Neuron (in vitro differentiated cells): ENCODE data around the gene CAMSAP2.

ENCODE experiments used
- H2AFZ ChIP-seq: one replicate; pipeline ENCODE4 v1.6.1; 2013; ENCODE audit warnings: low read depth, mild to moderate bottlenecking, inconsistent platforms, low read length, moderate library complexity
- H3K27me3 ChIP-seq: one replicate; pipeline ENCODE4 v1.6.1; 2013; ENCODE audit warnings: low read length; ENCODE audit not compliant: insufficient read depth
- H3K36me3 ChIP-seq: one replicate; pipeline ENCODE4 v1.6.1; 2013; ENCODE audit warnings: low read length; ENCODE audit not compliant: insufficient read depth
- H3K4me1 ChIP-seq: one replicate; pipeline ENCODE4 v1.6.1; 2013; ENCODE audit warnings: low read length; ENCODE audit not compliant: insufficient read depth
- H3K4me3 ChIP-seq: 2 replicates; pipeline ENCODE4 v1.5.1; 2013; ENCODE audit warnings: mild to moderate bottlenecking, low read length, moderate library complexity
- H3K9me3 ChIP-seq: one replicate; pipeline ENCODE4 v1.6.1; 2013; ENCODE audit warnings: low read length

CAMSAP2 gene

GRCh38 chr1:200873671-200874397 lies 135.1 kb downstream of the CAMSAP2 start:
- Histone ChIP-seq H2AFZ (no peak overlapping the region), H3K36me3 (no peaks in the 10 kb centered on the region), H3K9me3 (no peaks in the 10 kb centered on the region), H3K4me1 (no peaks in the 10 kb centered on the region), H3K4me3 (no peak overlapping the region), H3K27me3 (no peaks in the 10 kb centered on the region)

GRCh38 chr1:200874694-200875093 lies 136.0 kb downstream of the CAMSAP2 start:
- no peaks in the 10 kb centered on the region for H3K4me1 ChIP-seq
- H3K9me3 ChIP-seq, result no peaks in the 10 kb centered on the region
- no peaks in the 10 kb centered on the region for H3K36me3 ChIP-seq
- no peaks in the 10 kb centered on the region for H3K27me3 ChIP-seq
- no peak overlapping the region for H2AFZ ChIP-seq
- H3K4me3 ChIP-seq, result no peak overlapping the region

DNA sequence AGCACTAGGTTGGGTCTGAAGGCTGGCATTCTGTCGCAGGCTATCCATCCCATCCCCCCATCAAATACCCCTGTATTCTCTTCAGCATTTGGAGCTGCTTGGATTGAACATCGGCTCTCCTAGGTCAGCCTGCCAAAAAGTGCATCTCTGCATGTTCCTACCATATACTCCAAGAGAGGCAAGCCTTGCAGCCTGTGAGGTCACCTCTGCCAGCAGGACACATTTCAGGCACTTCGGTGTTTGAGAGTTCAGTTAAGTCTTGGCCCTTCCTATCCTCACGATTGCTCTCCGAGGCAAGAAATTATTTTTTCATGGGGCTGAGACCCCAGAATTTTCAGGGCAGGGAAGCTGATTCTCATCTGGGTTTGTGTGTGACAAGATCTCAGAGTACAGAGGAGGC lies 136.7 kb downstream of the CAMSAP2 start:
- Histone ChIP-seq H3K9me3 (no peaks in the 10 kb centered on the region), H3K4me1 (no peaks in the 10 kb centered on the region), H3K4me3 (no peak overlapping the region), H3K36me3 (no peaks in the 10 kb centered on the region), H2AFZ (no peak overlapping the region), H3K27me3 (no peaks in the 10 kb centered on the region)

- Histone ChIP-seq H3K4me3 (no peak overlapping the region), H3K9me3 (no peaks in the 10 kb centered on the region), H3K27me3 (no peaks in the 10 kb centered on the region), H3K36me3 (no peaks in the 10 kb centered on the region), H2AFZ (no peak overlapping the region), H3K4me1 (no peaks in the 10 kb centered on the region)
These were observed 138.3 kb downstream of the CAMSAP2 start for GRCh38 chr1:200877010-200877409.

DNA sequence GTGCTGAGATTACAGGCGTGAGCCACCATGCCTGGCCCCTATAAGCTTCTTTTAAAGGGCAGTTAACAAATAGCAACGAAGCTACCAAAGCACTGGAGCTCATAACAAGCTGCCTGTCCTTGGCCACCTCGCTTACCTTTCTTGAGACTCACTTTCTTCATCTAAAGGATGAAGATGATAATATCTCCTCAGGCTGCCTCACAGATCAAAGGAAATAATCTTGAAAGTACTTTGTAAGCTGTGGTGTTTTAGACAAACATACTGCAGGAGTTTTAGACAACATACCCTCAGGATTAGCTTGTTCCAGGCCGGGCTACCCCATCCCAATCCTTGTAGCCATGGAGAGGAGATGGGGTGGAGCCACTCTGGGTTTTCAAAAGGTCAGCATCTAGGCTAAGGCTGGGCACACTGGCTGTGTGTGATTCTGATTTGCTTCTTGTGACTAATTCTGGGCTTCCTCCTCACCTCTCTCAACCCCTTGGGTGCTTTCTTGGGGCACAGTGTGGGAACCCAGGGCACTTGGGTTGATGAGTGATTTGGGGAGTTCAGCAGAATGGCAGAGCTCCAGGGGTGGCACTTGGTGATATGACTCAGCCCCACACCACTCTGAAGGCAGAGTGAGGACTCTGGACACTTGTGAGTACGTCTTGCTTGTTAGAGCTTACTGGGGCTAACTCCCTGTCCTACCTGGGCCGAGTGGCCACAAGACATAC lies 139.3 kb downstream of the CAMSAP2 start:
- Histone ChIP-seq H3K9me3 (no peaks in the 10 kb centered on the region), H3K4me1 (no peaks in the 10 kb centered on the region), H2AFZ (no peak overlapping the region), H3K4me3 (no peak overlapping the region), H3K27me3 (no peaks in the 10 kb centered on the region), H3K36me3 (no peaks in the 10 kb centered on the region)

DNA sequence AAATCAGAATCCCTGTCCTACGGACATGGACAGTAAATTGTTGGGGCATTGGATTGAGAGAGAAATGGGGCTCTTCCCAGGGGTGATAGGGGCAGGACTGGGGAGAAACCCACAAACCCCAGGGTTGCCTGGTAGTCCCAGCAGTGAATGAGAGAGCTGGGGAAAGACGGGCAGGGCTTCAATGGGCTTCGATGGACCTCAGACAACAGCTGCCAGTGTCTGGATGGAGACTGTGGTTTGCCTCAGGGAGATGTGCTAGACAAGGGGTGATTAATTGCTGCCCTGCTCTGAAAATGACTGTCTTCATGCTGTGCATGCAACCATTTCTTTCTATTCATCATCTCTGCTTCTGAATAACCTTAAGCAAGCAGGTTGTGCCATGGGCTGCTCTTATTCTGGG lies 141.5 kb downstream of the CAMSAP2 start:
- Histone ChIP-seq H3K4me3 (no peak overlapping the region), H3K9me3 (no peaks in the 10 kb centered on the region), H3K27me3 (no peaks in the 10 kb centered on the region), H3K36me3 (no peaks in the 10 kb centered on the region), H2AFZ (no peak overlapping the region), H3K4me1 (no peaks in the 10 kb centered on the region)

DNA sequence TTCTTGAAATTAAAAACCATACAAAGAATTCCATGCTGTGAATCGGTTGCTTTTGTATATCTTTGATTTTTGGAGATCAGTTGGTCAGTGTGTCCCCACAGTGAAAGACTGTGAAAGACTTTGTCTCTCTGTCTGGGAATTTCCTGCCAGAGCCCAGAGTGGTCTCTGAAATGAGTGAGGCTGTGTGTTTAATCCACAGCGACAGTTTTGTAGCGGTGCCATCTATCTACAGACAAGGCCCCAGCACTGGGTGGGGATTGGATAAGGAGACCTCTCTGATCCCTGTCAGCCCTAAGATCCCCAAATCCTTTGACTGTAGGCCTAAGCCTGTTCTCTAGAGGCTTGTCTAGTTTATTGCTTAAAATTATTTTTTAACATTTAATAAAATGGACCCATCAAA lies 144.4 kb downstream of the CAMSAP2 start:
- H3K9me3 ChIP-seq, result no peaks in the 10 kb centered on the region
- H3K4me3 ChIP-seq, result no peak overlapping the region
- H3K4me1 ChIP-seq, result peaks cover 5% of the 10 kb centered on the region
- H3K27me3 ChIP-seq, result no peaks in the 10 kb centered on the region
- no peak overlapping the region for H2AFZ ChIP-seq
- H3K36me3 ChIP-seq, result no peaks in the 10 kb centered on the region

DNA sequence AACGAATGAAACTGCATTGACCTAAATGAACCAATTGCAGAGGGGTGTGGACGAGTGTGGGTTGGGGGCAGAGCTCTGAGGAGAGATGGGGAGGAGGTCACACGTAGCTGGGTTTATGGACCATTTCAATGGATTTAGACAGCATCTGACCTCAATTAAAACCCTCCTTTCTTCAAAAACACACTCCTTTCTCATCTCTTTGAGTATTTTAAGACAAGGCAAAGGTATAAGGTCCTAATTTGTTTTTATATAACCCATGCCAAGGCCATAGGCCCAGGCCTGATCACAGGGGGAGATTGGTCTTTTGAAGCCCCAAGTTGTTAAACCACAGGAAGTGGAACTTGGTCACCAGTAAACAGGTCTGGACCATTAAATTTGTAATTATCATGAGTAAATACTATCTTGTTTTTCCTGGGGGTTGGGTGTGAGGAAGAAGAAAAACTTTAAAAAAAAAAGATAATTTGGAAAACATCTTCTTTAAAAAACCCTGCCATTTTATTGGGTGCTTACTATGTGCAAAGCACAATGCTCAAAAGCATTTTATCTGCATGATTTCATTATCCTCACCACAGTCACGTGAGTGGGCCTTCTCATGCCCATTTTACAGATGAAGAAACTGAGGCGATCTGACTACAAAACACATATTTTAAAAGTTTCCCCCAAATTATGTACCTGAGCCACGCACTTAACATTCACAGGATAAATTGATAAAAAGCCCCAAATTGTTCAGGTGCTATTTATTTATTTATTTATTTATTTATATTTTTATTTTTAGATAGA lies 147.1 kb downstream of the CAMSAP2 start:
- H3K9me3 ChIP-seq, result no peaks in the 10 kb centered on the region
- H3K4me3 ChIP-seq, result no peak overlapping the region
- no peaks in the 10 kb centered on the region for H3K27me3 ChIP-seq
- H2AFZ ChIP-seq, result no peak overlapping the region
- H3K4me1 ChIP-seq, result peaks cover 5% of the 10 kb centered on the region
- no peaks in the 10 kb centered on the region for H3K36me3 ChIP-seq

GRCh38 chr1:200886594-200886993 lies 147.9 kb downstream of the CAMSAP2 start:
- H2AFZ ChIP-seq, result no peak overlapping the region
- H3K9me3 ChIP-seq, result no peaks in the 10 kb centered on the region
- H3K4me3 ChIP-seq, result no peak overlapping the region
- no peaks in the 10 kb centered on the region for H3K36me3 ChIP-seq
- no peaks in the 10 kb centered on the region for H3K27me3 ChIP-seq
- H3K4me1 ChIP-seq, result peaks cover 5% of the 10 kb centered on the region

GRCh38 chr1:200887036-200887435 lies 148.3 kb downstream of the CAMSAP2 start:
- Histone ChIP-seq H3K36me3 (no peaks in the 10 kb centered on the region), H3K4me1 (peaks cover 5% of the 10 kb centered on the region), H3K4me3 (no peak overlapping the region), H3K9me3 (no peaks in the 10 kb centered on the region), H2AFZ (no peak overlapping the region), H3K27me3 (no peaks in the 10 kb centered on the region)

GRCh38 chr1:200887772-200888348 lies 149.2 kb downstream of the CAMSAP2 start:
- H2AFZ ChIP-seq, result no peak overlapping the region
- H3K9me3 ChIP-seq, result no peaks in the 10 kb centered on the region
- no peaks in the 10 kb centered on the region for H3K27me3 ChIP-seq
- H3K4me1 ChIP-seq, result peaks cover 11% of the 10 kb centered on the region
- H3K4me3 ChIP-seq, result no peak overlapping the region
- H3K36me3 ChIP-seq, result no peaks in the 10 kb centered on the region

DNA sequence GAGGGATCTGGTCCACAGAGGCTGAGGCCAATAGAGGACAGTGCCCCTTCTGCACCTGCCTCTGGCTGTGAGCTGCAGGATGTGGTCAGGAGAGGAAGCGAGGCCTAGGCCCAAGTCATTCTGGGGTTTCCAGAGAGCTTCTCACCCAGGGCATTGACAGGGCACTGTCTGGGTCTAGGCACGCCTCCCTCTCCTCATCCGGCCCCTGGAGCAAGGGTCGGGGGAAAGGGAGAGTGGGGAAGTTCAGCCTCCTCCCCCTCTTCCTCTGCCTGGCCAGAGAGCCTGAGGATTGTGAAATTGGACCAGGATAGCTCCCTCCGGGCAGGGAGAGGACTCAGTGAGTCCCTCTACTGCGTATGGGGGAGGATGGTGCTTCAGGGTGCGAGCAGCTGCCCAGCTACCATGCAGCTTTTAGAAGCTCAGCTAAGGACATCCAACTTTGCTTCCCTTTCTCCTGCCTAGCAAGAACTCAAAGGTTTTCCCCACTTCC lies 149.7 kb downstream of the CAMSAP2 start:
- no peaks in the 10 kb centered on the region for H3K27me3 ChIP-seq
- H3K36me3 ChIP-seq, result no peaks in the 10 kb centered on the region
- peaks cover 16% of the 10 kb centered on the region for H3K4me1 ChIP-seq
- H3K9me3 ChIP-seq, result no peaks in the 10 kb centered on the region
- H3K4me3 ChIP-seq, result no peak overlapping the region
- H2AFZ ChIP-seq, result no peak overlapping the region

- peaks cover 3% of the 10 kb centered on the region for H3K36me3 ChIP-seq
- H3K4me1 ChIP-seq, result peaks cover 28% of the 10 kb centered on the region
- no peaks in the 10 kb centered on the region for H3K27me3 ChIP-seq
- no peak overlapping the region for H2AFZ ChIP-seq
- H3K4me3 ChIP-seq, result no peak overlapping the region
- H3K9me3 ChIP-seq, result no peaks in the 10 kb centered on the region
These were observed 150.9 kb downstream of the CAMSAP2 start for GRCh38 chr1:200889571-200889970.
